AG08395 (cell line): ENCODE data around the gene COX8C.

Experiments
- DNase-seq: peaks from one replicate; pipeline ENCODE4 v3.0.0; 2012; ENCODE audit warnings: mixed read lengths, low spot score

Gene COX8C, protein sequence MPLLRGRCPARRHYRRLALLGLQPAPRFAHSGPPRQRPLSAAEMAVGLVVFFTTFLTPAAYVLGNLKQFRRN

DNA sequence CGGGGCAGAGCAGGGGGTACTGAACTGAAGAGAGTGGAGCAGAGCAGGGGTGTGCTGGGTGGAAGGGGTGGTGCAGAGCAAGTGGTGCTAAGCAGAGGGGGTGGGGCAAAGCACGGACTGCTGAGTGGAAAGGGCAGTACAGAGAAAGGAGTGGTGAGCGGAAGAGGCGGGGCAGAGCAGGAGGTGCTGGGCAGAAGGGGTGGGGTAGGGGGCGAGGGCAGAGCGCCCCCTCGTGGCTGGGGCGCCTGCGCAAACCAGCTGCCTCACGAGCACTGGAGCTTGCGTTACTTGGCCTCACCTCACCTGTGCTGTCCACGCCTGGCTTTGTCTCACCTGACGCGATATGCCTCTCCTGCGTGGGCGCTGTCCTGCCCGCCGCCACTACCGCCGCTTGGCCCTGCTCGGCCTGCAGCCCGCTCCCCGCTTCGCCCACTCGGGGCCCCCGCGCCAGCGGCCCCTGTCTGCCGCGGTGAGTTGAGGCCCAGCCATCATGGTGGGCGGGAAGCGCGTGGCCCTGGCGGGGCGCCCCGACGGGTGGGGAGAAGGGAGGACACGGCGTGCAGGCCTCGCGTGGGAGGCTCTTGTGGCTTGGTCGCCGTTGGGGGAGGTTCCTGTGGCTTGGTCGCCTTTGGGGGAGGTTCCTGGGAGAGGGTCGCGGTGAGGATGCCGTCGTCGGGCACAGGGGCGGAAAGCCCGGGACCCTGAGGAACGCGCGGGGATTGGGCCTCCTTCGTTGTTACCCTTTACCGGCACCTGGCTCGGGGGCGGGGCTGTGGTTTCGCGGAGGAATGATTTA is at the start of gene COX8C:
TSS of gene COX8C (plus strand) at position 257 of the 796 bp plus-strand sequence. CDS start at position 344, 87 bp downstream.
- no peak for DNase-seq

DNA sequence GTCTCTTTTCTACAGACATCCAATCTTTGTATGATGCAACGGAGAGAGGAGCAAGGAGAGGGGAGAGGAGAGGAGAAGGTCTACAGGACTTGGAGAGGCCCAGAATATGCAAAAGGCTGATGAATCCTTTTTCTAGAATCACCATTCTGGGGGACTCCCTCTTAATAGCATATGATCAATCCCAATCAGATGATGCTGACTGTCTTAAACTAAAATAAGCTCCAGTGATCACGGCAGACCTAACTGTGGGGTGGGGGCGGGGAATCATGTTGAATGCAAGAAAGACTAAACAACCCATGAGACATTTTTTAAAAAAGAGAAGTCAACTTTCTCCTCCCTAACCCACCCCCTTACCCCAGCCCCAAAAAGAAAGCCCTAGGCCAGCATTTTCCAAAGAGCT is 47.6 kb upstream of the COX8C start:
- no peak for DNase-seq

DNA sequence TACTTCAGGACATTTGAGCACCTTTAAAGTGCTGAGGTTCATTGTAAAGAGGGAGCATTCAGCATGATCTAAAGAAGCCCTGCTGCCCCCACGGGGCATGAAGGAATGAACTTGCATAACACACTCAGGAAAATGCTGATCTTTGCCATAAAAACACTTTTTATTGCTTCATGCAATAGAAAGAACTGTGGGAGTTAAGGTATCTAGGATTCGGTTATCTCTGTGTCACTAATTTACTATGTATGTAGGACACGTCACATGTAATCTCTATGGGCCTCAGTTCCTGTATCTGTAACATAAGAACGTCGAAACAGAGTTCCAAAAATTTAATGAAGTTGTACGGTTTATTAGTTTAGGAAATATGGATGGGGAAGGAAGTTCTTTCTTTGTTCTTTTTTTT is 47.1 kb upstream of the COX8C start:
- no peak for DNase-seq

DNA sequence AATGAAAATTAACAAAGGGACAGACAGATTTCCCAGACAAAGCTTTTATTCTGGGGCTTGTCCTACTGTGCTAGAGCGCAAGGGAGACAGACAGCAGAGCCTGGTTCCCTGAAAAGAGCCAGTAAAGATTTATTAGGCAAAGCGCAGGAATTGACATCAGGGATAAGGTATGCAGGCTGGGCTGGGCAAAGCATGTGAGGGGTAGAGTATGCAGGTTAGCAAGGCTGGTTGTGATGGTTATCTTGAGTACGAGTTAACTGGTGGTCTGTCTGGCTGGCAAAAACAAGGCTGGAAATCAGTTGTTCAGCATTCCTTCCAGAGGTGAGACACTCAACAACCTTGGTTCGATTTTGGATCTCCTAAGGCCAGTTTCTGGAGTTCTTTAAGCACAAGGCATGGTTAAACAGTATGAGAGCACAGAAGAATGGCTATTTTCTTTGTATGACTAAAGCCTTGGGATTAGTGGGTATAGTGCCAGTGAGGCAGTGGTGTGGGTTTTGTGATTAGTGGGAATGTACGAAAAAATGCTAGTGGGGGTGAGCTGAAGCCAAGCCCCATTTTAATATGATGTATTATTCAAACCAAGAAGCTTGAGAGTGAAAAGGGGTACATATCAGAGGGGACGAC is 45.0 kb upstream of the COX8C start:
- DNase-seq: no peak

- DNase-seq: no peak
These were observed 44.0 kb upstream of the COX8C start for GRCh38 chr14:93302688-93303581.

GRCh38 chr14:93303659-93304058 is 43.3 kb upstream of the COX8C start:
- DNase-seq: no peak

DNA sequence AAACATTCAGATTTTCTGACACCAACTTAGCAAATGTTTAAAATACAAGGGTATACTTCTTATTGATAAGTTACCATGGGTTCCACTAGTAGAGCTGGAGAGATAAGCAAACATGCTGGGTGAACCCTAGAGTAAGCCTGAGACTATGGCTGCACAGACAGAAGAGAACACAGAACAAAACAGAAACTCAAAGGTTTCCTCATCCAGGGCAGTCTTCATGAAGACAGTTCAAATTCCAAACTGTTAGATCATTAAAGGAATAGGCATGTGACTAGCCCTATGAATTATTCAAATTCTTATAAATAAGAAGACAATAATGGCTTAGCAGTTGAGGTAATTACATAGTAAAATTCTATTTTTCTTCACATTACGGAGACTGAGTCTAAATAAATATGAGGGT is 42.2 kb upstream of the COX8C start:
- peak; percentile 55 for DNase-seq

DNA sequence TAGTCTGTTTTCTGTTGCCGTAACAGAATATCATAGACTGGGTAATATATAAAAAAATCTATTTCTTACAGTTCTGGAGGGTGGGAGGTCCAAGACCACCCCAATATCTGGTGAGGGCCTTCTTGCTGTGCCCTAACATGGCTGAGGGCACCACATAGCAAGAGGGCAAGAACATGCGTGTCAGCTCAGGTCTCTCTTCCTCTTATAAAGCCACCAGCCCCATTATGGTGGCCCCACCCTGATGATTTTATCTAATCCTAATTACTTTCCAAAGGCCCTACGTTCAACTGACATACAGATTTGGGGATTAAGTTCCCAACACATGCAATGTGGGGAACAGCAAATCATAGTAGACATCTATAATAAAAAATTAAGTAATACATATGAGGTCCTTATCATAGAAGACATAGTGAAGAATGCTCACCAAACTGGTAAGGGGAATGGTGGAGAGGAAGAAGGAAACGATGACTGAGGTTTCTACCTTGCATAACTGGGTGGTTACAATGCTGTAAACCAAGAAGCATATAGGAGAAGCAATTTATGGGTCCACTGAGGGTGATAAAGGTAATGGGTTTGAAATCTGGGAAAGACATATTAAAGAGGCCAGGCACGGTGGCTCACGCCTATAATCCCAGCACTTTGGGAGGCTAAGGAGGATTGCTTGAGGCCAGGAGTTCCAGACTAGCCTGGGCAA is 41.1 kb upstream of the COX8C start:
- DNase-seq: no peak

- DNase-seq: no peak
These were observed 40.2 kb upstream of the COX8C start for GRCh38 chr14:93306812-93307211.

DNA sequence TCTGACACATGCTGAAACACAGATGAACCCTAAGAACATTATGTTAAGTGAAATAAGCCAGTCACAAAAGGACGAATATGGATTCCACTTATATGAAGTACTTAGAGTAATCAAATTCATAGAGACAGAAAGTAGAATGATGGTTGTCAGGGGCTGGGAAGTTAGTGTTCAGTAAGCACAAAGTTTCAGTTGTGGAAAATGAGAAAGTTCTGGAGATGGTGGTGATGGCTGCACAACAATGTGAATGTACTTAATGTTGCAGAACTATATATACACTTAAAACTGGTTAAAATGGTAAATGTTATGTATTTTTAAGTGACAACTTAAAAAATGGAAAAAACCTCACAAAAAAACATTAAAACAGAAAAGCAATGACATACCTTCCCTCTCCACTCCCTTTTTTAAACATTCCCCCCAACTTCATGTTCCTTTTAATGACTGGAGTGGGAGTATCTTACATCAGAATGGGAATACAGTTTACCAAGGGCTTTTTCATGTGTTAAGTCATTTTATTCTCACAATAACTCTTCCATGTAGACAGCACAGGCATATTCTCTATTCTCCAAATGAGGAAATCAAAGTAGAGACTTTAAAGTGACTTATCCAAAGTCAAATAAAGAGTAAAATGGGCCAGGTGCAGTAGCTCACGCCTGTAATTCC is 38.2 kb upstream of the COX8C start:
- DNase-seq: no peak

- DNase-seq: no peak
These were observed 37.5 kb upstream of the COX8C start for GRCh38 chr14:93309427-93309966.

- no peak for DNase-seq
These were observed 35.9 kb upstream of the COX8C start for GRCh38 chr14:93311082-93311481.

GRCh38 chr14:93315575-93315974 is 31.4 kb upstream of the COX8C start:
- DNase-seq: no peak

DNA sequence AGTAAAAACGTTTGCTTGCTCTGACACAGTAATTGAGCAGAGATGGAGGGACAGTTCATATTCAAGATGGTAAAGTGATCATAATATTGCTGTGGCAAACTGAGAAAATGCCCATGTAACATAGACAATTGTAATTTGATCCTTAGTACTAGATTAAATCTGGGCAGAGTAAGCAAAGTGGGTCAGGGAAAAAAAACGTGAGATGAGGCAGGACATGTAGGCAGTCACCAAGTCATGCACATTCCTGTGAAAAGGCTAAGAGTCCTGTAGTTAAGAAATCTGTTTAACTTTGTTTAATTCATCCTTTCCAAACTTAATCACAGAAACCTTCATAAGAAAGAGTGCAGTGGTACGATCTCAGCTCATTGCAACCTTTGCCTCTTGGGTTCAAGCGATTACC is 30.3 kb upstream of the COX8C start:
- peak; percentile 11 for DNase-seq

- DNase-seq: no peak
These were observed 29.6 kb upstream of the COX8C start for GRCh38 chr14:93317210-93317874.

DNA sequence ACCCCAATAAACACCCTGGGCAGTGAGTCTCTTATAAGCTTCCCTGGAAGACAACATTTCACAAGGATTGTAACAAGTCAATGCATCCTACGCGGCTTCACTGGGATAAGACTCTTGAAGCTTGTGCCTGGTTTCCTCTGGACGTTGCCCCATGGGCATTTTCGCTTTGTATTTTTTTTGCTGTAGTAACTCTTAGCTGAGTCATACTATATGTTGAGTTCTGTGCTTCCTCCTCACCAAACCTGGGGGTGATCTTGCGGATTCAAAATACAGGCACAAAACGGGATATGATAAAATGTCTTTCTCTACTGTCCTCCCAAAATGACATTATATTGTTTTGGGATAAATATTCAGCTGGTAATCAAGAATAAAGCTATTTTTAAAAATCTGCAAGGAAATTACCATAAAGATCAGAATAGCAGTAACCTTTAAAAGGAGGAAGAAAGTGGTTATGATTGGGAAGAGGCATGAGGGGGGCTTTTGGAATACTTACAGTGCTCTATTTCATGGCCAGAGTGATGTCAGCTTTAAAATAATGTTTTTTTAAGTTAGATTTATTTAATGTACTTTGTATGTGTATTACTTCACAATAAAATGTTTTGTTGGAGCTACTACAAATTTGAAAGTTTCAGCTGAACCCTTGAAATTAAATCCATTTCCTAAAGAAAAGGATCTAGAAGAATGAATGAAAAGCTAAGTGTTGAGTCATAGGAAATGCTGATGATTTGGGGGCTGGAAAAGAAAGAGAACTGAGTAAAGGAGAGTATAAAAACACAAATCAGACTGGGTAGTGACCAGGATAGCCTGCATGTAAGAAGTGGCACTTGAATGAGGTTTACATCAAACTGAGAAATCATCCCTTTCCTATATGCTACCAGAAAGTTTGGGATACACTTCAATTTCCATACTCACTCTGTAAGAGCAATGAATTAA is 28.8 kb upstream of the COX8C start:
- peak; percentile 25 for DNase-seq

- no peak for DNase-seq
These were observed 28.1 kb upstream of the COX8C start for GRCh38 chr14:93318927-93319326.

- DNase-seq: no peak
These were observed 27.5 kb upstream of the COX8C start for GRCh38 chr14:93319494-93319893.

DNA sequence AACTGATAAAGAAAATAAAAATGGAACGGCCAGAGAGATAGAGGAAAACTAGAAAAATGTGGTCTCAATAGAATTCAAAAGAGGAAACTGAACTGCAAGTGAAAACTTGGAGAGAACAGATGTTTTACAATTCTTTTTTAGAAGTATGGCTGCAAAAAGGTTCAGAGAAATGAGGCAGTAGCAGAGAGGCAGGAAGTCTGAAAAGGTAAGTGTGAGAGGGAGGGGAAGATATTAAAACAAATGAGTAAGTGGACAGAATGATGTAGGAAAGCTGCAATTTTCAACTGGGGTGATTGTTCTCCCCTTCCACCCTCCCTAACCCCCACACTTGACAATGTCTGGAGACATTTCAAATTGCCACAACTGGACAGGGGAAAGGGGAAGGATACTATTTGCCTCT is 27.0 kb upstream of the COX8C start:
- no peak for DNase-seq
